Hepatocyte (in vitro differentiated cells): ENCODE results near the gene TMPRSS3. TPM values are rescaled to one million over a fixed set of nuclear protein-coding genes. Genes with fewer than 3 reads are reported as not detected.
A peak's percentile ranks its signal among the peaks of the same experiment; 100 is the strongest.

Experiments used
- DNase-seq: peaks from one replicate; pipeline ENCODE4 v3.0.0-alpha.2; 2016; ENCODE audit warnings: low spot score
- H2AFZ ChIP-seq: fragments of 200-600 bp; sonication (generic); 2 replicates; pipeline ENCODE4 v1.6.0; 2016; ENCODE audit warnings: antibody characterized with exemption, mild to moderate bottlenecking
- H3K27ac ChIP-seq: fragments of 200-600 bp; sonication (generic); 2 replicates; pipeline ENCODE4 v1.5.1; 2016; ENCODE audit warnings: mild to moderate bottlenecking
- H3K27me3 ChIP-seq: fragments of 200-600 bp; sonication (generic); 2 replicates; pipeline ENCODE4 v1.6.1; 2016
- H3K36me3 ChIP-seq: fragments of 200-600 bp; sonication (generic); replicated peaks from 2 replicates; pipeline ENCODE4 v1.5.1; 2016; ENCODE audit warnings: low read depth; ENCODE audit not compliant: insufficient read depth
- H3K4me1 ChIP-seq: fragments of 200-600 bp; sonication (generic); 2 replicates; pipeline ENCODE4 v1.5.1; 2016; ENCODE audit warnings: mild to moderate bottlenecking, moderate library complexity; ENCODE audit not compliant: insufficient read depth
- H3K4me2 ChIP-seq: fragments of 200-600 bp; sonication (generic); 2 replicates; pipeline ENCODE4 v1.6.0; 2016
- H3K4me3 ChIP-seq: fragments of 200-600 bp; sonication (generic); 2 replicates; pipeline ENCODE4 v1.5.1; 2016; ENCODE audit warnings: mild to moderate bottlenecking
- H3K79me2 ChIP-seq: fragments of 200-600 bp; sonication (generic); 2 replicates; pipeline ENCODE4 v1.6.0; 2017; ENCODE audit warnings: mild to moderate bottlenecking
- H3K9me2 ChIP-seq: fragments of 200-600 bp; sonication (generic); replicated peaks from 2 replicates; pipeline ENCODE4 v1.6.0; 2017; ENCODE audit warnings: mild to moderate bottlenecking; ENCODE audit not compliant: insufficient read depth
- H3K9me3 ChIP-seq: fragments of 200-600 bp; sonication (generic); 2 replicates; pipeline ENCODE4 v1.5.1; 2016; ENCODE audit warnings: low read depth, mild to moderate bottlenecking
- H4K20me1 ChIP-seq: fragments of 200-600 bp; sonication (generic); 2 replicates; pipeline ENCODE4 v1.6.0; 2016; ENCODE audit warnings: mild to moderate bottlenecking; ENCODE audit not compliant: insufficient read depth, poor library complexity, severe bottlenecking
- CTCF ChIP-seq: fragments of 200-600 bp; sonication (generic); IDR thresholded peaks from 2 replicates; pipeline ENCODE4 v1.5.1; 2016; ENCODE audit warnings: antibody characterized with exemption, mild to moderate bottlenecking; ENCODE audit not compliant: poor library complexity
- EZH2 ChIP-seq: fragments of 200-600 bp; sonication (generic); IDR thresholded peaks from 2 replicates; pipeline ENCODE4 v1.6.1; 2016; ENCODE audit warnings: antibody characterized with exemption, mild to moderate bottlenecking, borderline replicate concordance
- EZH2phosphoT487 ChIP-seq: fragments of 200-600 bp; sonication (generic); IDR thresholded peaks from one replicate; pipeline ENCODE4 v1.6.1; 2018; ENCODE audit warnings: antibody characterized with exemption, mild to moderate bottlenecking, low read depth, moderate library complexity; ENCODE audit not compliant: unreplicated experiment, severe bottlenecking
- WGBS: methylation state at CpG from one replicate; pipeline ENCODE4 v1.1.6; 2016; ENCODE audit warnings: low lambda C conversion rate; ENCODE audit errors: missing lambda C conversion rate; 5-methylcytosine and 5-hydroxymethylcytosine counted together
- polyA plus RNA-seq: library from polyadenylated mRNA; unstranded; fragments of >200 nt; fragmentation: Nextera tagmentation; extraction: Ambion mirVana; gene quantifications from 2 replicates; pipeline ENCODE4 v1.2.1, GENCODE V29; 2016
- total RNA-seq: library from RNA; depleted of rRNA; stranded (reverse); fragments of >200 nt; gene quantifications from 2 replicates; pipeline ENCODE4 v1.2.3, GENCODE V29; 2014

The TMPRSS3 gene
- total and polyA plus RNA-seq, 2 experiments from 2014 or later = 1.4 to 1.7 TPM

- Histone ChIP-seq H3K9me2 (no peaks in the 10 kb centered on the region), H4K20me1 (no peaks in the 10 kb centered on the region), H3K27me3 (no peaks in the 10 kb centered on the region), H3K4me1 (no peaks in the 10 kb centered on the region), H2AFZ (no peak overlapping the region), H3K27ac (no peak overlapping the region), H3K4me3 (no peak overlapping the region), H3K4me2 (no peak overlapping the region), H3K36me3 (no peaks in the 10 kb centered on the region), H3K79me2 (no peaks in the 10 kb centered on the region), H3K9me3 (no peaks in the 10 kb centered on the region)
- no peak for TF ChIP-seq EZH2
- no peak for TF ChIP-seq CTCF
- no peak for TF ChIP-seq EZH2phosphoT487
- no peak for DNase-seq
- WGBS = 68% methylated on average over 5 of the region's 5 CpGs
Observed at GRCh38 chr21:42391297-42391696, 4.6 kb downstream of the TMPRSS3 start.

GRCh38 chr21:42390696-42391095 is 5.2 kb downstream of the TMPRSS3 start:
- peaks cover 1% of the 10 kb centered on the region for H3K4me1 ChIP-seq

GRCh38 chr21:42390193-42390592 is 5.7 kb downstream of the TMPRSS3 start:
- Histone ChIP-seq H4K20me1 (no peaks in the 10 kb centered on the region), H3K9me3 (no peaks in the 10 kb centered on the region), H3K27ac (peak overlapping the region; percentile 80), H3K27me3 (no peaks in the 10 kb centered on the region), H3K9me2 (no peaks in the 10 kb centered on the region), H3K4me2 (no peak overlapping the region), H2AFZ (no peak overlapping the region), H3K4me1 (peaks cover 4% of the 10 kb centered on the region), H3K4me3 (no peak overlapping the region), H3K36me3 (no peaks in the 10 kb centered on the region), H3K79me2 (no peaks in the 10 kb centered on the region)
- DNase-seq = no peak
- TF ChIP-seq EZH2phosphoT487 = no peak
- no peak for TF ChIP-seq CTCF
- no peak for TF ChIP-seq EZH2
- 77% methylated on average over 5 of the region's 5 CpGs for WGBS

More at GRCh38 chr21:42390696-42391095, 5.2 kb downstream of the TMPRSS3 start:
- TF ChIP-seq CTCF (no peak), EZH2 (no peak), EZH2phosphoT487 (no peak)
- WGBS = 87% methylated on average over 2 of the region's 2 CpGs
- H3K27me3 ChIP-seq = no peaks in the 10 kb centered on the region
- H3K4me2 ChIP-seq = no peak overlapping the region
- no peaks in the 10 kb centered on the region for H3K9me2 ChIP-seq
- H4K20me1 ChIP-seq = no peaks in the 10 kb centered on the region
- no peaks in the 10 kb centered on the region for H3K36me3 ChIP-seq
- no peak overlapping the region for H3K27ac ChIP-seq
- no peak for DNase-seq
- H3K9me3 ChIP-seq = no peaks in the 10 kb centered on the region
- H3K4me3 ChIP-seq = no peak overlapping the region
- H2AFZ ChIP-seq = no peak overlapping the region
- H3K79me2 ChIP-seq = no peaks in the 10 kb centered on the region

GRCh38 chr21:42389449-42389835 is 6.4 kb downstream of the TMPRSS3 start:
- Histone ChIP-seq H3K4me3 (no peak overlapping the region), H2AFZ (peak overlapping the region; percentile 66), H3K79me2 (no peaks in the 10 kb centered on the region), H3K4me1 (peaks cover 8% of the 10 kb centered on the region), H3K36me3 (no peaks in the 10 kb centered on the region), H3K4me2 (peak overlapping the region; percentile 64), H3K9me2 (no peaks in the 10 kb centered on the region), H3K27me3 (no peaks in the 10 kb centered on the region), H3K9me3 (no peaks in the 10 kb centered on the region), H3K27ac (peak overlapping the region; percentile 80), H4K20me1 (no peaks in the 10 kb centered on the region)
- 51% methylated on average over 6 of the region's 6 CpGs for WGBS
- TF ChIP-seq EZH2phosphoT487 (no peak), EZH2 (no peak), CTCF (no peak)
- DNase-seq = peak; percentile 64
